ENCODE results near the gene PNMA8B.

PNMA8B gene

GRCh38 chr19:46447824-46448223 is 47.8 kb downstream of the PNMA8B start:
- Histone ChIP-seq H3K27me3 (ENCODE audit: insufficient read depth, low read depth) (peaks cover 37% of the 10 kb centered on the region), H4K20me1 (ENCODE audit: insufficient read depth) (no peaks in the 10 kb centered on the region), H3K9ac (no peak overlapping the region), H3K27ac (no peak overlapping the region), H2AFZ (ENCODE audit: low read depth) (no peak overlapping the region), H3K4me1 (ENCODE audit: low read depth, poor library complexity, severe bottlenecking) (peaks cover 2% of the 10 kb centered on the region), H3K4me3 (IDR thresholded peaks at IDR 0.05; ENCODE audit: insufficient read depth, low read depth, low read length) (no peak overlapping the region), H3K79me2 (ENCODE audit: insufficient read depth, low read depth) (no peaks in the 10 kb centered on the region), H3K4me2 (no peak overlapping the region), H3K36me3 (ENCODE audit: insufficient read depth) (no peaks in the 10 kb centered on the region)
- TF ChIP-seq CTCF (conservative IDR thresholded peaks at IDR 0.05; ENCODE audit: low read depth, low read length), result no peak

- Histone ChIP-seq H2AFZ (ENCODE audit: low read depth) (no peak overlapping the region), H3K4me1 (ENCODE audit: low read depth, poor library complexity, severe bottlenecking) (peaks cover 2% of the 10 kb centered on the region), H3K27me3 (ENCODE audit: insufficient read depth, low read depth) (peaks cover 34% of the 10 kb centered on the region), H3K79me2 (ENCODE audit: insufficient read depth, low read depth) (no peaks in the 10 kb centered on the region), H3K4me3 (IDR thresholded peaks at IDR 0.05; ENCODE audit: insufficient read depth, low read depth, low read length) (no peak overlapping the region), H3K36me3 (ENCODE audit: insufficient read depth) (no peaks in the 10 kb centered on the region), H3K27ac (no peak overlapping the region), H4K20me1 (ENCODE audit: insufficient read depth) (no peaks in the 10 kb centered on the region), H3K9ac (no peak overlapping the region), H3K4me2 (no peak overlapping the region)
- TF ChIP-seq CTCF (conservative IDR thresholded peaks at IDR 0.05; ENCODE audit: low read depth, low read length), result no peak
These were observed 48.7 kb downstream of the PNMA8B start for GRCh38 chr19:46447006-46447405.

DNA sequence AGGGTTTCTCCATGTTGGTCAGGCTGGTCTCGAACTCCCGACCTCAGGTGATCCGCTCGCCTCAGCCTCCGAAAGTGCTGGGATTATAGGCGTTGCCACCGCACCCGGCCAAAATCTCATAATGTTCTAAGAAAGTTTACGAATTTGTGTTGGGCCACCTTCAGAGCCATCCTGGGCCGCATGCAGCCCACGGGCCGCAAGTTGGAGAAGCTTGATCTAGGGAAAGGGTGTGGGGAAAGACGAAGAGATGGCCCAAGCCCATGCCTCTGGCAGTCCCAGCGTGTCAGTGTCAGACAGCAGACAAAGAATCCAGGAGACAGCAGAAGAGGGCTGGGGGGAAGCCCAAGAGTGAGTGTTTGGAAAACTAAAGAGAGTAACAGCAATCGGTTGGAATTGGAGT is 49.6 kb downstream of the PNMA8B start:
- no peaks in the 10 kb centered on the region for H4K20me1 ChIP-seq (ENCODE audit: insufficient read depth)
- peaks cover 2% of the 10 kb centered on the region for H3K4me1 ChIP-seq (ENCODE audit: low read depth, poor library complexity, severe bottlenecking)
- H2AFZ ChIP-seq (ENCODE audit: low read depth), result no peak overlapping the region
- H3K36me3 ChIP-seq (ENCODE audit: insufficient read depth), result no peaks in the 10 kb centered on the region
- H3K4me2 ChIP-seq, result no peak overlapping the region
- H3K79me2 ChIP-seq (ENCODE audit: insufficient read depth, low read depth), result no peaks in the 10 kb centered on the region
- H3K27ac ChIP-seq, result no peak overlapping the region
- no peak for TF ChIP-seq CTCF (conservative IDR thresholded peaks at IDR 0.05; ENCODE audit: low read depth, low read length)
- H3K9ac ChIP-seq, result no peak overlapping the region
- no peak overlapping the region for H3K4me3 ChIP-seq (IDR thresholded peaks at IDR 0.05; ENCODE audit: insufficient read depth, low read depth, low read length)
- H3K27me3 ChIP-seq (ENCODE audit: insufficient read depth, low read depth), result peaks cover 32% of the 10 kb centered on the region

DNA sequence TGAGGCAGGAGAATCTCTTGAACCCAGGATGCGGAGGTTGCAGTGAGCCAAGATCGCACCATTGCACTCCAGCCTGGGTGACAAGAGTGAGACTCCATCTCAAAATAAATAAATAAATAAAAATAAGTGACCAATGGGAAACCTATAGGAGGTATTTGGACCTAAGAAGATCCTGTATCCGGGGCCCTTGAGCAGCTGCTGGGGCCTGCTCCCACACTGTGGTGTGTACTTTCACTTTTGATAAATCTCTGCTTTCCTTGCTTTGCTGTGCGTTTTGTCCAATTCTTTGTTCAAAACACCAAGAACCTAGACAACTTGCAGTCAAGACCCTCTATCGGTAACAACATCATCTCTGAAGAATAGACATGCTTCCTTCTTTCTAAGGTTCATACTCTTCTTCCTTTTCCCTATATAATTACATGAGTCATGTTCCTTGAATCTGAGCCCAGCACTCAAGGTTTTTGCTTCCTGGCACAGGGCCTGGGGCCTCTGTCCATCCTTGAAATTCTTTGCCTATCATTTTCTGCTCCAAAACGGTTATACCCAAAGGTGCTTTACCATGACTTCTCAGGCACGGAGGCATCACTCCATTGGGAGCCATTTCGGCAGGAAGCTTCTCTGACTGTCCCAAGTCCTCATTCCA is 52.7 kb downstream of the PNMA8B start:
- Histone ChIP-seq H3K27me3 (ENCODE audit: insufficient read depth, low read depth) (peaks cover 32% of the 10 kb centered on the region), H2AFZ (ENCODE audit: low read depth) (no peak overlapping the region), H3K36me3 (ENCODE audit: insufficient read depth) (no peaks in the 10 kb centered on the region), H3K4me3 (IDR thresholded peaks at IDR 0.05; ENCODE audit: insufficient read depth, low read depth, low read length) (no peak overlapping the region), H3K9ac (no peak overlapping the region), H3K4me2 (no peak overlapping the region), H4K20me1 (ENCODE audit: insufficient read depth) (no peaks in the 10 kb centered on the region), H3K27ac (no peak overlapping the region), H3K79me2 (ENCODE audit: insufficient read depth, low read depth) (no peaks in the 10 kb centered on the region), H3K4me1 (ENCODE audit: low read depth, poor library complexity, severe bottlenecking) (no peaks in the 10 kb centered on the region)
- TF ChIP-seq CTCF (conservative IDR thresholded peaks at IDR 0.05; ENCODE audit: low read depth, low read length), result no peak

Data from KMS-11 (cell line).